ENCODE data around the gene AJUBA.
A peak's percentile ranks its signal among the peaks of the same experiment; 100 is the strongest.
"Not testable (repeated sequence)": the region's sequence is repeated elsewhere in the genome, so short reads cannot be mapped to it uniquely, and the experiment has no call there.

Gene AJUBA

GRCh38 chr14:23005451-23006187 lies 23.3 kb upstream of the AJUBA start:
- DNase-seq = no peak

GRCh38 chr14:23004274-23004673 lies 21.9 kb upstream of the AJUBA start:
- not testable (repeated sequence) for DNase-seq

GRCh38 chr14:23002592-23002991 lies 20.2 kb upstream of the AJUBA start:
- DNase-seq = no peak

GRCh38 chr14:23000860-23001259 lies 18.5 kb upstream of the AJUBA start:
- DNase-seq = no peak

- DNase-seq = no peak
These were observed 16.1 kb upstream of the AJUBA start for GRCh38 chr14:22998329-22999012.

GRCh38 chr14:22997676-22998323 lies 15.4 kb upstream of the AJUBA start:
- no peak for DNase-seq

- no peak for DNase-seq
These were observed 14.7 kb upstream of the AJUBA start for GRCh38 chr14:22996768-22997654.

GRCh38 chr14:22995889-22996625 lies 13.7 kb upstream of the AJUBA start:
- DNase-seq = no peak

GRCh38 chr14:22994762-22995275 lies 12.5 kb upstream of the AJUBA start:
- DNase-seq = no peak

- no peak for DNase-seq
These were observed 11.2 kb upstream of the AJUBA start for GRCh38 chr14:22993517-22993916.

GRCh38 chr14:22991852-22992251 lies 9.5 kb upstream of the AJUBA start:
- DNase-seq = no peak

GRCh38 chr14:22987291-22987690 lies 4.9 kb upstream of the AJUBA start:
- no peak for DNase-seq

GRCh38 chr14:22986508-22987054 lies 4.2 kb upstream of the AJUBA start:
- DNase-seq = peak; percentile 61 to 79

- no peak for DNase-seq
These were observed 3.6 kb upstream of the AJUBA start for GRCh38 chr14:22985894-22986507.

GRCh38 chr14:22984959-22985658 lies 2.8 kb upstream of the AJUBA start:
- no peak for DNase-seq

- DNase-seq = no peak
These were observed 375 bp downstream of the AJUBA start for GRCh38 chr14:22981876-22982476.

GRCh38 chr14:22981090-22981875 lies 1.1 kb downstream of the AJUBA start:
- DNase-seq = no peak

GRCh38 chr14:22980672-22981089 lies 1.7 kb downstream of the AJUBA start:
- DNase-seq = no peak

GRCh38 chr14:22979748-22980392 lies 2.5 kb downstream of the AJUBA start:
- DNase-seq = no peak

All from NCI-H1930 (cell line).